CD4-positive, alpha-beta T cell treated with Interleukin-21 for 1 hour (primary cell): ENCODE data around the gene MBNL1.
"Not testable (repeated sequence)": the region's sequence is repeated elsewhere in the genome, so short reads cannot be mapped to it uniquely, and the experiment has no call there.

Source experiments
- DNase-seq: peaks from one replicate; pipeline ENCODE4 v3.0.0-alpha.2; 2020

Gene MBNL1

GRCh38 chr3:152355744-152356665 is 87.3 kb downstream of the MBNL1 start:
- no peak for DNase-seq

GRCh38 chr3:152356870-152357276 is 88.1 kb downstream of the MBNL1 start:
- peak; percentile 16 for DNase-seq

GRCh38 chr3:152357587-152357986 is 88.9 kb downstream of the MBNL1 start:
- DNase-seq = no peak

DNA sequence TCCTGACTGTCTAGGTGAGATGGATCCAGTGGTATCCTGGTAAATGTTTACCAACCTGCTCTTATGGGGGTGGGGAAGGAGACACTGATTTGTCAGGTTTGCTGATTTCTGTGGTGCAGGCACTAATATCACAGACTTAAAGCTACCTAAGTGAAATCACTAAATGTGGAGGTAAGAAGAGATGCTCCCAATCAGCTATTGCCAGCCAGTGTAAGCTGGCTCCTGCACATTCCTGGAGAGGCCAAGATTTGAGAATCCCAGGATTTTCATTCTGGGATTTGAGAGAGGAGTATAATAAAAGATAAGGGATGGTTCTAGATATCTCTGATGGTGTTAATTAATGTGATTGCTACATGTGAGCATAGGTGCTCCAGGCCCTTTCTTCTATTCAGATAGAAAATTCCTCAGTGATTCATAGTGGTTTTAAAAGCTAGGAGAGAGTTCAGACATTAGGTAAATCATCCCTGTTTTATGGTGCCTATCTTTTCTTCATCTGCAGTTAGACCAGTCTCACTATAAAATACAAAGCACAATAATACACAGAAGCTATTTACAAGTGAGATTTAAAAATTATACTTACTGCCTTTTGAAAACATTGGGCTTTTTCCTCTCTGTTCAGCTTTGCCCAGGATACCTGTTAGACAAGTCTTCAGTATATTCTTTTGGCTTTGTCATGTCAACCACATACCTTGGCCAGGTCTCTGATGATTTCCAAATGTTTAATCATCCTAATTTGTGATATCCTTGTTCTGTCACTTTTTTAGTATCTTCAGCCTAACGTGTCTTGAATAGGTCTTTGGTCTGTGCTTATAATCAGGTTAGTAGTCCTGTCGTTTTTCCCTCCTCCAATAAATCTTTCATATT is 90.9 kb downstream of the MBNL1 start:
- DNase-seq = no peak

DNA sequence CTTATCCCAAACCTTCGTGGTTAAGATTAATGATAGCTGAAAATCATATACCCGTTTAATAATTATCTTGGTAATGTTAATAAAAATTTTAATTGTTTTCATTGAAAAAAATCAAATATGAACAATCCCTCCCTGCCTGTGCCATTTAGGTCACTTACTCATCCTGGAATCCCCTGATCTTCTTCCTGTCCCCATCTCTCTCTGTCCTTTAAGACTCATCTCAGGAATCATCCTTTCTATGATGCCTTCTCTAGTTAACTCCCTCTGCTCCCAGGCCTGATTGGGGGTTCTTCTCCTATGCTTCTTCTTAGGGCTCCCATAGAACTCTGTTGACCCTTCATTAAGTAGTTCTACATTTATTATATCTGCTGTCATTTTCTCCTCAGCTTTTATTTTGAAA is 91.6 kb downstream of the MBNL1 start:
- DNase-seq = no peak

DNA sequence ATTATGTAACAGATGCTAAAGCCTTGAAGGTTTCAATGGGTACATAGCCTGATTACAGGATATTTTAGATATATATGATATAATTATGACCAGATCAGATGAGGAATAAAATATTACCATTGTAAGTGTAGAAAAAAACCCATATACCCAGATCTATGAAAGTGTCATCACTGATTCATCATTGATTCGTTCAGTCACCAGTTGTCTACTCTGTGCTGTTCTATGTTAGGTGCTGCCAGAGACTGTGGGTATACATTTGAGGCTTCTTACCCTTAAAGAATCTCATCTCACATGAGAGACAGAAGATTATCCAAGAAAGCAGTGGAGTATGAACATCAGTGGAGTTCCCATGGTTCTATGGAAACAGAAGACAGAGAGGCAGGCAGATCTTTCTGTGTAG is 92.2 kb downstream of the MBNL1 start:
- no peak for DNase-seq

- DNase-seq = no peak
Observed at GRCh38 chr3:152362086-152362485, 93.4 kb downstream of the MBNL1 start.

DNA sequence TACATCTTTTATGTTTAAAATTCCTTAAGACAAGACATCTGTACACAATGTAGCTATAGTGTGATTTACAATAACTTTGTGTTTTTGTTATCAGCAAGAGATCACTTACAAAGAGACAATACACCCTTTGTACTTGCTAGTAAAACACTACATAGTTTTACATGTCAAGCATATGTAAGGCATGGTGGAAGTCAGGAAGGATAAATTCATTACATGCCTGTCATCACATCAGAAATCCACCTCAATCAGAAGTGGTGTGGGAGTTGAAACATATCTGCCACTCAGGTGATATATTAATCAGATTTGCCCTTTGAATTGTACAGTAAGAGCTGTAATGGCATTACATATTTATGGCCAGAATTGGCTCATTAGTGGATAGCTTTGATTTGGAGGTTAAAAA is 95.5 kb downstream of the MBNL1 start:
- no peak for DNase-seq

GRCh38 chr3:152365126-152365525 is 96.4 kb downstream of the MBNL1 start:
- DNase-seq = no peak

GRCh38 chr3:152365766-152366593 is 97.3 kb downstream of the MBNL1 start:
- DNase-seq = no peak

GRCh38 chr3:152367192-152367591 is 98.5 kb downstream of the MBNL1 start:
- not testable (repeated sequence) for DNase-seq

DNA sequence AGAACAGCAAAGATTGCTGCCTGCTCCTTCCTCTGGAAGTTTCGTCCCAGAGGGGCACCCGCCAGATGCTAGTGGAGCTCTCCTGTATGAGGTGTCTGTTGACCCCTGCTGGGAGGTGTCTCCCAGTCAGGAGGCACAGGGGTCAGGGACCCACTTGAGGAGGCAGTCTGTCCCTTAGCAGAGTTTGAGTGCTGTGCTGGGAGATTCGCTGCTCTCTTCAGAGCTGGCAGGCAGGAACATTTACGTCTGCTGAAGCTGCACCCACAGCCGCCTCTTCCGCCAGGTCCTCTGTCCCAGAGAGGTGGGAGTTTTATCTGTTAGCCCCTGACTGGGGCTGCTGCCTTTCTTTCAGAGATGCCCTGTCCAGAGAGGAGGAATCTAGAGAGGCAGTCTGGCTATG is 103.9 kb downstream of the MBNL1 start:
- DNase-seq = not testable (repeated sequence)

GRCh38 chr3:152373379-152373778 is 104.7 kb downstream of the MBNL1 start:
- no peak for DNase-seq

DNA sequence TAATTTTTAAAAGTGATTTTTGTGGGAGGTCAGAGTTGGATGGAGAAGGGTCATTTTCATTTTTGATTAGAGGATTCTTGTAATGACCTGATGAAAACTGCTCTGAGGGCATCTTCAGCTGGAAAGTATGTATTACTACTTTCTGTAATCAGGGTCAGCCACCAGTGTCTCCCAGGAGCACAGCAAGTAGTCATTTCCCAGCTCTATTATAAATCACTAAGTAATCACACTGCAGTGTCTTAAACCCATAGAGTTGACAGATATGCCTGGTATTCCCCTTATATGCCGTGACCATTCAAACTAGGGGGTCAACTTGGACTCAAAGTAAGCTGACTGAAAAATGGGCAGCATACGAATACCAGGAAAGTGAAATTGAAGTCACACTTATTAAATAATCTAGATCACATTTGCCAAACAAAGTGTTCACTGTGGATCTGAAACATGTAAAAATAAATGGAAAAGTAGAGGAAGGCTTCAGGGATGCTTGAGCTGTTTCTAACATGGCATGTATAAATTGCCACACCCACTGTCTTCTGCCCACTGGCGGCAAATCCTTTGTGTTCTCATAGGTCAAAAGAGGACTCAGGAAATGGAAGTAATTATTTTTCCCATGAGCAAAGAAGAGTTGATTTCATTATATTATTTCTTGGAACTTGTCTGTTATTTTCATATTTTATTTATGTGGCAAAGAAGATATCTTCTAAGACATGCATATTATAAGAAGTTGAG is 105.7 kb downstream of the MBNL1 start:
- DNase-seq = no peak

DNA sequence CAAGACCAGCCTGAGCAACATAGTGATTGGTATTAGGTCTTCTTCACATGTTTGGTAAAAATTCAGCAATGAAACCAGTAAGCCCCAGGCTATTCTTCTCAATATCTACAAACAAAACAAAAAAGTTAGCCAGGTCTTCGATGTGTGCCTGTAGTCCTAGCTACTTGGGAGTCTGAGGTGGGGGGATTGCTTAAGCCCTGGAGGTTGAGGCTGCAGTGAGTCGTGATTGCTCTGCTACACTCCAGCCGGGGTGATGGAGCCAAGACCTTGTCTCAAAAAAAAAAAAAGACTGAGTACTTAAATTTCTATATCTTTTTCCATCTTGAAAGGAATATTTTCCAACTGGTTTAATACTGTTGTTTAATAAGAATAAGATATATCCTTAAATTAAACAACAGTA is 106.8 kb downstream of the MBNL1 start:
- no peak for DNase-seq

- DNase-seq = peak; percentile 29
Observed at GRCh38 chr3:152376351-152377183, 107.8 kb downstream of the MBNL1 start.

- DNase-seq = no peak
Observed at GRCh38 chr3:152377184-152377570, 108.4 kb downstream of the MBNL1 start.

DNA sequence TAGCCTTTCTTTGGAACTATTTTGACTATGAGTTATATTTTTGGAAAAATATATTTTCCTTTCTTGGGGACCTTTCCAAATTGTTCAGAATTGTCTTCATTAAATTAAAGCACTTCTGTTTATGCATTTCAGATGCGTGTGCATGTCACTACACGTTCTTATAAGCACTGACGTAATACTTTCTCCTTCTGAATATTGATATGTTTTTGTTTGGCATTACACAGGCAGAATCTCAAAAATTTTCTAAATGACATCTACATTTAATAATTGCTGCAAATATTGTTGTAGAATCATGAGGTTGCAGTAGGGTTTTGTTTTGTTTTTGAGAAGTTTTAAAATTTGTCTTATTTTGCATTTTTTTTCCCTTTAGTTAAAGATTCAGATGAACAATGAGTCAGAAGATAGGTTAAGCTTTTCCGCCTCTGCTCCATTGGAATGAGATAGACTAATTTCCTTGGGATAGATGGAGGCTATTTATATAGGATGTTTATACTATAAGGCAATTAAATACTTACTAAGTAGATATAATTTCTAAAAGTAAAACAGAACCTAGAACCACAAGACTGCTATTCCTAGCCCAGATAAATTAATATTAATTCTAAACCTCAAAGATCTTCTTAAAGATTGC is 110.8 kb downstream of the MBNL1 start:
- DNase-seq = no peak

DNA sequence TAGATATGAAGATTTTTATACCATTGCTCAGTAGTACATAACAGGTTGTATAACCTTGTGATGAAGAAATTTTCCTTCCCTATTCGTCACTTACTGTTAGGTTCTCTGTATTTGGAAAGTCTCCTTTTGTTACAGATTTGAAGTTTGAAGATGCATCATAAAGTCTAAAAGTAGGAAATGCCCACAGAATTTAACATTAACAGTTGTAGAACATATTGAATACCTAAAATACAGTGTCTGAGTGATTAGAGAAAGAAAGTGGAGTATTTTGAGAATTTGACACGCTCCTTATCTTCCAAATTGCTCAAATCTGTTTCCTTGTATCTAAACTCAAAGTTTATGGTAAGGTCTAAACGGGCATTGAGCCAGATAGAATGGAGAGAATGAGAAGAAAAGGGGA is 111.3 kb downstream of the MBNL1 start:
- DNase-seq = no peak

- DNase-seq = no peak
Observed at GRCh38 chr3:152381881-152382295, 113.2 kb downstream of the MBNL1 start.
